Stimulated activated CD8-positive, alpha-beta memory T cell treated with anti-CD3 and anti-CD28 coated beads, Interleukin-15, amount 100 ng/mL, for 4 hours (primary cell): Measurements from ENCODE around the gene DDX25.

Experiments used
- DNase-seq, 2 donors: peaks; one replicate each; pipeline ENCODE4 v3.0.0-alpha.2; 2020; ENCODE audit warnings: low read depth in 2 of 2

Gene DDX25

DNA sequence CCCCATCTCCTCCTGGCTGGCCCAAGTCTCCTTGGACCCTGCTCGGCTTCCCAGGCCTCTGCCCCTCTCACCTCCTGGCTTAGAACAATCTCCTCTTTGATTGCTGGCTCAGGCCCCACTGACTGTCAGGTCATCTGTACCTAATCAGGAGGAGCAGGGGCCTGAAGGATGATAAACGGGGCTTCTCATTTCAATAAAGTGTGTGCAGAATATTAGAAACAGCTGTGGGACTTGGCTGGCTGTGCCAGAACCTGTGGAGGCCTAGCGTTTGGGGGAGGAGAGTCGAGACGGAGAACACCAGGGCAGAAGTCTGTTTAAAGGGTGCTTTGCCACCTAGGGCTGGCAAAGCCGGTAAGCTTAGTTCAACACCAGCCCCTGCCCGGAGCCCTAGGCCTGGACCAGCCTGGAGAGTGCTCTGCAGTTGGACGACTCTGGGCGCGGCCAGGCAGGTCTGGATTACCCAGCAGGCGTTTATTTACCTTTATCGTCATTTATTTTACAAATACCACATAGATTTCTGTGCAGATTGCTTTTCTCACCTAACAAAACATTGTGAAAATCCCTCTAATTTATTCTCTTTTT lies 31.4 kb downstream of the DDX25 start:
- no peak for DNase-seq

DNA sequence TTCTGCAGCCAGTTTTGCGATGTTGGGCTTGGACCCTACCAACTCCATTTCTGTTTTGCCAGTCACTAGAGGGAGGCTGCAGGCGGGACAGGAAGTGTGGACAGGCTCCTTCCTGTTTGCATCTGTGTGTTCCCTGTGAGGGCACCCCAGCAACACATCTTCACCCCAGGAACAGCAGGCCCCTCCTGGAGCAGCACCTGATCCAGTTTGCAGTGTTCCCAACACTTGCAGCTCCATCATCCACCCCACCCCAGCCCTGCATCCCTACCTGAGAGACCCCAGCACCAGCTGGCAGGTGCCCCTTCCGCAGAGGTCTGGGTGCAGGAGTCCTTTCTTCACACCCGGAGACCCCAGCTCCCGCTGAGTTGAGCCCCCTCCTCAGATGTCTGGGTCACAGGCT lies 34.1 kb downstream of the DDX25 start:
- no peak for DNase-seq

DNA sequence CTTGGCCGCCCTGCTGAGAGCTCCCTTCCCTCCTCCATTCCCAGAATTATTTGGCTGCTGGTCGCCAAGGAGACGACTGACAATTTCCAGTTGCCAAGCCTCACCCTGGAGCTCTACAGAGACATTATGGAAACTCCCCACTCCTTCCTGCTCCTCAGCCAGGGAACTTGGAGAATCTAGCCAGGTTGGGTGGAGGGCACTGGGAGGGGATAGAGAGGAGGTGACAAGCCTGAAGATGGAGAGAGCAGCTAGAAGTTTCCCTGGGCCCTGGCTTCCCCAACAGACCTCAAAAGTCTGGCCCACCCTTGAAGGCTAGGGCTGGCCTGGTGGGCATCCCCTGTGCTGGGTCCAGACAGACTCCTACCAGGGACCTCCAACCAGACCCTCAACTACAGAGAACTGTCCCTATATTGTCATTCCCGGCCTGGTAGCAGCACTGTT lies 34.8 kb downstream of the DDX25 start:
- DNase-seq = no peak

DNA sequence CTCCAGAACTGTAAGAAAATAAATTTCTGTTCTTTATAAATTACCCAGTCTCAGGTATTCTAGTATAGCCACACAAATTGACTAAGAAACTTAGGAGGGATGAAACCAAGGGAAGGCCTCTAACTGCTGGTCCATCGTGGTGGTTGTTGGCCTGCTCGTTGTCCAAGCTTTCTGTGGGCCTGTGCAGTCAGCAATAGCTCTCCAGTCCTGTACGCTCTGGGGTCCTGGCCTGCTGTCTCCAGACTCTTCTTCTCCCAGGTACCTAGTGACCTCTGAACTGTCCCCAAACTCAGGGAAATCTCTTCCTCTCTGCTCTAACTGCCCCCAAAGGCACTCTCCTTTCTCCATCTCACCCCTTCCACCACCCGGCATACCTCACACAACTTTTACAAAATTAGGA lies 35.8 kb downstream of the DDX25 start:
- DNase-seq = no peak

DNA sequence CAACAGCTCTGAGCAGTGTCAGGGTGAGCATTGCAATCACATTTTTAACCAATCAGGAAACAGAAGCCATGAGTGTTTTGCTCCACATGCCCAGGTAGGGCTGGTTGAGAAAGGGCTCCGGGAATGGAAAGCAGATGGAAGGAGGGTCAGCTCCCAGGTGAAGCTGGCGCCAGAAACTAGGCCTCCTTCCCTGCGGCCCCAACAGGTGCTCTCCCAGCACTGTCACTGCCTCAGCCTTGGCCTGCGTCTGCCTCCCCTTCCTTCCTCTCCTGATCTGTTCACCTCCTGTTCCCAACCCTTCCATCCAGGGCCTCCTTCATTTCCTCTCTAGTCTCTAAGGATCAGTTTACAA lies 36.9 kb downstream of the DDX25 start:
- no peak for DNase-seq

DNA sequence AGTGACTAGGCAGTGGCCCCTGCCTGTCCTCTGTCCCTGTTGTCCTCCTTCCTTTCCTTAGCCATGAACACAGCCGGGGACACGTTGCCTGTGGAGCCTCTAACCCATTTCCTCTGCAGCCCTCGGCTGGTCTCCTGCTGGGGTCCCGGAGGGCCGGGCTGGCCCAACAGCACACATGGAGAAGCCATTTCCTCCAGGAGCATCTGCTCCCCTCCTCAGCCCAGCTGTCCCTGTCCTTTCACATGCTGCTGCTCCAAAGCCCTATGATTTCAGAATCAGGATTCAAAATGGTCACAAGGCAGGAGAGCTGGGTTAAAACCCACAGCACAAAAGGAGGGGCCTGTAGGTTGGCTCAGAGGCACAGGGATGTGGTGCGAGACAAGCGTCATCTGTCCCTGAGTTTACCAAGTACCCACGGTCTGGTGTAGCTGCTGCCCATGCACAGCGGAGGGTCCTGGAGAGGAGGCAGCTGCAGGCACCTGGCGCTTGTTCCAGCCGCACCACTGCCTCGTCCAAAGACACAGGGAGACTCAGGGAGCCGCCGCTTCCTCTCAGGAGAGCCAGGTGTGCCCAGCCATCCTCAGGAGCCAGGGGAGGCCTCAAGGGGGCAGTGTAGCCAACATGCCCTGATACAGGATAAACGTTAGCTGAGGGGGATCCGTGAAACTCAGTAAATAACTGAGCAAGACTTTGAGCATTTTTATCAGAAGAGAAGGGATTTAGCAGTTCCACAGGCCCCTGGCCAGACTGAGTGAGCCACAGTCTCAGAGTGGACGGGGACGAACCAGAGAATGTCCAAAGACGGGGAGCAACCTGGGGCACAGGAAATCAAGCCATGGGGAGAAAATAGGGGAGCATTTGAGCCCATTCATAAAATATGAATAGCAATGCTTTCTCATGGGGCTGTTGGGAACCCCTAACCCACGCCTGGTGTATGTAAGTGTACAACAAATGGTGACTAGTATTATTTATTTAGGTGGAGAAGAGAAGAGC lies 37.6 kb downstream of the DDX25 start:
- DNase-seq = no peak

DNA sequence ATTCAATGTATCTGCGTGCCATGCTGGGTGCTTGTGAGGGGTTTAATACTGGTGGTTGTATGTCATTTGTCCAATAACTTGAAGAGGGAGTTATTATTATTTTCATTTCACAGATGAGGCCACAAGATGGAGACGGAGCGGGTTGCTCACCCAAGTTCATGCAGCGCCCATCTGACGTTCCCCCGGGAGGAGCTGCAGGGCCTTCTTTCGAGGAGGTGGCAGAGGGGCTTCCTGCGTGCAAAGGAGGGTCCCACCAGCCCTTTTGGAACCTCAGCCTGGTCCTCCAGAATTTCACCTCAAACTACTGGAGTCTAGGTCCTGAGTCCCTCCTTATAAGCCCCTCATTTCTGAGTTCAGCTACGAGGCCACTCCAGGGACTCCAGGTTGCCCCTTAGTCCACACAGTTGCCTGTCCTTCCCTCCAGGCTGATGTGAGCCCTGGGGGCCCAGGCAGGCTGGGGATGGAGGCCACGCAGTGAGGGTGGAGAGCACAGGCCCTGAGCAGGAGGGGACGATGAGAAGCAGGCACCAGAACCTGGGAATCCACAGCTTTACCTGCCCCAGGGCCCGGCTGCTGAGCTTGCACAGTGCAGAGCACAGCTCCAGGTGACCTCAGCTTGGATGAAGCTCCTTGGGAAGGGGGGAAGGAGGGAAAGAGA lies 38.6 kb downstream of the DDX25 start:
- no peak for DNase-seq

DNA sequence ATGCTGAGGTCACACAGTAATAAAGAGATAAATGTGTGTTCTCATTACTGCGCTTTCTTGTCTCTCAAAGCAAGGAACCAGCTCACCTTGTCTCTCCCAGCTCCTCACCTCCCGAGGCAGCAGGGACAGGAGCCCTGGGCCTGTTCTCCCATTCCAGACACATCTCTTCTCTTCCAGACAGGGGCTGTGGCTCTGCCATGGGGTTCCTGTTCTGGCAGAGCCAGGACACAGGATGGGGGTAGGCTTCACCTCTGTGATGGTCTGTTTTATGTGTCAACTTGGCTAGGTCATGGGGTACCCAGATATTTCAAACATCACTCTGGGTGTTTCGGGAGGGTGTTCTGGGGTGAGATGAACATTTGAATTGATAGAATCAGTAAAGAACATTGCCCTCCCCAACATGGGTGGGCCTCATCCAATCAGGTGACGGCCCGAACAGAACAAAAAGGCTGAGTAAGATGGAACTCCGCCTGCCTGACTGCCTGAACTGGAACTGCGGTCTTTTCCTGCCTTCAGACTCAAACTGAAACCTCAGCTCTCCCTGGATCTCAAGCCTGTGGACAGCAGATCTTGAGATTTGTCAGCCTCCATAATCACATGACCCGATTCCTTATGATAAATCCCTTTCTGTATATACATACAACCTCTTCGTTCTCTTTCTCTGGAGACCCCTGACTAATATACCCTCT lies 39.5 kb downstream of the DDX25 start:
- DNase-seq = no peak

DNA sequence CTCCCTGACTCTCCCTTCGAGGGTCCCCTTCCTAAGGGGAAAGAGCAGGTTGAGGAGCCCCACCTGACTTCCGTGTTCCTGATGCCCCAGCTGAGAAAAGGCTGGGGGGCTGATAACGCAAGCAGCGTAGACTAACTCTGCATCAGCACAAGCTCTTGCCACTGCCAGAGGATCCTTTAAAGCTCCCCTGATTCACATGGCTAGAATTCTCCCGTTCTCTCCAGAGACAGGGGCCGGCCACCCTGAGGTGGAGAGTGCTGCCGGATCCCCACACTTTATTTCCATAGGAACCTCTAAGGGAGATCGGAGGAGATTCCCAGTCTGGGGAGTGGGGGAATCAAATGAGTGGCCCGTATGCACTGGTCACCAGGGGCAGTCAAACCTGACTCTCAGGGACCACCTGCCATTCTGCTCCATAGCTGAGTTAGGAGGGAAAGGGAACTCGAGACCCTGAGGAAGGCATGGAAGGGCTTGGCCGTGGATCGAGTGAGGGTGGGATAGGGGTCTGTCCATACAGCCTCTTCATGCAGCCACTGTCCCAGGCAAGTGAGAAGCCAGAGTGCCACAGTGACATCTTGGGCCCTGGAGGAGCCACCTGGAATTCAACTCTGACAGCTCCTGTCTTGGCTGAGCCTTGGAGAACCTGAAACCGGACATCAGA lies 40.2 kb downstream of the DDX25 start:
- DNase-seq = no peak

DNA sequence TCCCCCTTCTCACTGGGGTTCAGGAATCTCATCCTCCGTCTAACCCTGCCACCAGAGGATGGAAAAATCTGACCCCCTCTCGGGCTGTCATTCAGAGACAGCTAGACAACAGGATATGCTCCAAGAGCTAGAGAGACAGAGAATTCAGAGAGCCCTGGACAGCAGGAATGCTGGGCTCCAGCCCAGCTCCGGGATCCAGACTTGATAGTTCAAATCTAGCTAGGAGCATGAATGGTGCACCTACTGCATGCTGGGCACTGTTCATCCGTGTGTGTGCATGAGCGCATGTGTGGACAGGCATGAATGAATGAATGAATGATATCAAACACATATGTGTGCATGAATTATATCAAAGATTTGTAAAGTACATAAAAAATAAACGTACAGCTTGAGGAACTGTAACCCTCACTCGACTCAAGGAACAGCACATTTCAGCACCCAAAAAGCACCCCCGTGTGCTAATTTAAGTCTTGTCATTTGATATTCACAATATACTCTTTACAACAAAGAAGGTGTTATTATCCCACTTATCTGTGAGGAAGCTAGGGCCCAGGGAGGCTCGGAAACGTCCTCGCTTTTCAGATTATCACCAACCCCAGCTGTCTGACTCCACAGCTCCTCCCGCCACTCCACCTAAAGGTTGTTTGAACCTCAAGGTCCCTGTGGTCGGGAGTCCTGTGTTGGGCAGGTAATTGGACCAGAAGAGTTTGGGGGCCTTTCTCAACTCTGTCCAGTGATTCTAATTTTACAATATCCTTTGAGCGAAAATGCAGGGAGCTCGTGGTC lies 40.9 kb downstream of the DDX25 start:
- no peak for DNase-seq

DNA sequence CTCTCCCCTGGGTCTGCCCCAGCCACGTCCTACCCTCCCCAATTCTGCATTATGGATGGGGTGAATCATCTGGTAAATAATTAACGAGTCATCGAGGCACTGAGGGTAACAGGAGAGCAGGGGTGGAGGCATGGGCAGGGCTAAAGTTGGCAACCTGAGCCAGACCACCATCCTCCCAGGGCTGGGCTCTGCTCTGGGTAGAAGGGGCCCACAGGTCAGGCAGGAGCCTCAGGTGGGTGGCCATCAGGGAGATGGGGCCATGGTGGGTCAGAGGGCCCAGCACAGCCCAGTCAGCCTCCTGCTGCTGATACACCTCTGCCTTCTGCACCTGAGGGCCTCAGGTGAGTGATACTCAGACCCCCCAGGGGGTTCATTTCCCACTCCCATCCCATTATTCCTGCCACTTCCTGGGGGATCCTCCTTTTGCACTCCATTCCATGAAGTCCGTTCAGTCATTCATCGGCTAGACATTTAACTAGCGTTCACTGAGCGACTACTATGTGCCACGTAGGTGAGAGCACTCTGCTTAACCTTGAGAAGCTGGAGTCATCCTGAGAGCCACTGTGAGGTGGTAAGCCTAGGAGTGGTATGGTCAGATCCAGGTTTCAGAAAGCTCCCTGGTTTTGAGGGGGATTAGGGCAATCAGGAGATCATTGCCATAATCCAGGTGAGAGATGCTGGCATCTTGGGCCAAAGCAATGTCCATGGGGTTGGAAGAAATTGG lies 41.7 kb downstream of the DDX25 start, which contains the start of gene VSIG10L2:
TSS of gene VSIG10L2 (plus strand) at position 248 of the 724 bp plus-strand sequence. CDS start at position 260, 12 bp downstream.
- DNase-seq = no peak

DNA sequence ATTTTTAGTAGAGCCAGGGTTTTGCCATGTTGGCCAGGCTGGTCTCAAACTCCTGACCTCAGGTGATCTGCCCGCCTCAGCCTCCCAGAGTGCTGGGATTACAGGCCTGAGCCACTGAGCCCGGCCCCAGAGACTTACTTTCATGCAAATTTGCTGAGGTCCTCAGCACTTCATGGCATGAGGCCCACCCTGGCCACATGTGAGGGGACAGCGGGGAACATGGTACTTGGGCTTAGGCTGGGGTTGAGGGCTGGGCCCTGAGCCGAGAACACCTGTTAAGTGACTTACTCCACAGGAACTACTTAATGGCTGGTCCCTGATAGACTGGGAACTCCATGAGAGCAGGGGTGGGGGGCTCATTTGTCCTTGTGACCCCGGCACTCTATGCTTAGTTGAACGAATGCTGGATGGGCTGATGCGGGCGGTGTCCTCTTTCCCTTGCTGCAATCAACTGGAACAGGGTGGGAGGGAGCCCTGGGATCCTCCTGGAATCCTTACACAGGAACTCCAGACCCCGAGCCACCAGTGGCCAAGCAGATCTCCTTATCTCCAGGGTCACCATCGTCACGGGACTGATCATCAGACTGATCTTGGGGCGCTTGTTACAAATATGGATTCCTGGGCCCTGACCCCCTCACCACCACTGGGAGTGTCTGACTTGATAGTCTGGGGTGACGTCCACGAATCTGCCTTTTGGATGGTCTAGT lies 42.6 kb downstream of the DDX25 start:
- no peak for DNase-seq

DNA sequence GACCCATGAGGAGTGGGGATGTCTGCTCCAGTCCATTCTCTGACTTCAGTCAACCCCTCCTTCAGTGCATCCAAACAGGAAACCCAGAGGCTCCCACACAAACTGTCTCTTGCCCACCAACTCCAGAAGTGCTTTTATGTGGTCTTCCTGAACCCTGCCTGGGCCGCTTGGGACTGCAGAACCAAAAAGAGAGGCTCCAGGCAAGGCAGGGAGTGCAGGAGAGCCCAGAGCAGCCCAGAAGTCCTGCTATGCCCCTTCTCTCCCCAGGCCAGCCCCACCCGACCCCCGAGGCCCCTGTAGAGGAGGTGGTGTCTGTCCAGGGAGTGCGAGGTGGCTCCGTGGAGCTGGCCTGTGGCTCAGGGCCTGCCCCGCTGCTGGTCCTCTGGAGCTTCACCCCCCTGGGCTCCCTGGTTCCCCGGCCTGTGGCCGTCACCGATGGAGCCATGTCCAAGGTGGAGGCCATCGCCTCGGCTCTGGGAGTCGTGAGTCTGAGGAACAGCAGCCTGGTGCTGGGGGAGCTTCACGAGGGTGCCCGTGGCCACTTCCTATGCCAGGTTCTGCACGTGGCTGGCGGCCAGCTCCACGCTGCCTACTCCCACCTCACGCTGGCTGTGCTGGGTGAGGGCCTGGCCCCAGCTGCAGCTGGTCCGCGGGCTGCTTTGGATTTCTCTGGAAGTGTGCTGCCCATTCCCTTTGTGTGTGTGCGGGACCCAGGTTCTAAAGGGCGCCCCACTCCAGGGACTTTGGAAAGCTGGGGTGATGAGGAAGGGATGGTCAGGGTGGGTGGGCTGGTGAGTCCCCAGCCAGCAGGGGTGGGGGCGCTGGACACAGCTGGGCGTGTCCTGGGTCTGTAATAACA lies 43.3 kb downstream of the DDX25 start:
- no peak for DNase-seq

DNA sequence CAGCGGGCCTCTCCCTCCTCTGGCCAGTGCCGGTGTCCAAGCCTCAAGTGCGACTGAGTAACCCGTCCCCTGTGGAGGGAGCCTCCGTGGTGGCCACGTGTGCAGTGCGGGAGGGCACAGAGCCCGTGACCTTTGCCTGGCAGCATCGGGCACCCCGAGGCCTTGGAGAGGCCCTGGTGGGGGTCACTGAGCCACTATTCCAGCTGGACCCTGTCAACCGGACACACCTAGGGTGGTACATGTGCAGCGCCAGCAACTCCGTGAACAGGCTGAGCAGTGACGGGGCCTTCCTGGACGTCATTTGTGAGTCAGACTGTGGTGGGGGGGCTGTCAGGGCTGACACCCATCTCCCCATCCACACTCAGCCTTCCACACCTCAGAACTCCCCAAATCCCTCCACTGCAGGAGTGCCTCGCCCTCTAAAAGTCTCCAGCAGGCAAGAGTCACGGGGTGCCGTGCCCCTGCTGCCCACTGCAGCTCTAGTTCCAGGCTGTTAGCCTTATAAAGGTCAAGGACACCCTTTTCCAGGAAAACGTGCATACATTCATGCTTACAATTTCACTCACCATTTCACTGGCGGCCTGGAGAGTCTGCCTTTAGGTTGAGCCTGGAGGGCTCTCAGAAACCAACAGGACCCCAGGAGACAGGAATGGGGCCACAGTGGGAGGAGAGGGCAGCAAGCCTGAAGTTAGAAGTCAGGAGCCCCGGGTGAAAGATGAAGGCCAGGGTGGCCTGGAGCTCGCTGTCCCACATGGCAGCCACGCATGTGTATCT lies 44.2 kb downstream of the DDX25 start:
- DNase-seq = no peak

DNA sequence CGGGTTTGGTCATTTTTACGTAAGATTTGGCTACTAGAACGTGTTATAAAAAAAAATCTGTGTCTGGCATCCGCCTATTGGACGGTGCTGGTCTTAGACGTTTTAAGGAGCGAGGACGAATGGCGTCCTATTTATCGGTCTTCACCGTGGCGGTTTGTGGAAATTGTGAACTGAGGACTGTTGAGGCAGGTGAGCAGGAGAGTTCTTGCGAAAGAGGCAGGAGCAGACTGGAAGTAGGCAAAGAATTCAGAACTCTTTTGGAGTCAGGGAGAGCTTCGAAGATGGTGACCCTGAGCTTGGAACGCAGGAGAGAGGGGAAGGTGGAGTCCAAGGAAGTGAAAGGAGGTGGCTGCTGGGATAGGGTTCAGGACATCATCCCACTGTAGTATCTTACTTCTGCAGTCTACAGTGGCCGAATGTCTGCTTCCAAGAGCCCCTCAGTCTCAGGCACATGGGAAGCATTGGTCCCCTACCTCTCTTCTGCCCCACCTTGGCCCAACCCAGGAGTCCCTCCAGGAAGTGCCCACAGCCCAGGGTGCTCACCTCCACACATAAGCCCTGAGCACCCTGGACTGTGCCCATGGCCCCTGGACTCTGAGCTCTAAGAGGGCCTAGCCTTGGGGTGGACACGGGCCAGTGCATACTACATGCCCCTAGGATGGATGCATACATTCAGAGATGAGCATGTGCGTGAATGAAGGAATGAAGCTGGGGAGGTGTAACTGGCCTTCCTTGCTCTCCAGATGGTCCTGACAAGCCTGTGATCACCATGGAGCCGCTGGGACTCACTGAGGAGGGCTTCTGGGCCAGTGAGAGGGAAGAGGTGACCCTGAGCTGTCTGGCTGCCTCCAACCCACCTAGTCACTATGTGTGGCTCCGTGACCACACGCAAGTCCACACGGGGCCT lies 45.2 kb downstream of the DDX25 start:
- DNase-seq = no peak

DNA sequence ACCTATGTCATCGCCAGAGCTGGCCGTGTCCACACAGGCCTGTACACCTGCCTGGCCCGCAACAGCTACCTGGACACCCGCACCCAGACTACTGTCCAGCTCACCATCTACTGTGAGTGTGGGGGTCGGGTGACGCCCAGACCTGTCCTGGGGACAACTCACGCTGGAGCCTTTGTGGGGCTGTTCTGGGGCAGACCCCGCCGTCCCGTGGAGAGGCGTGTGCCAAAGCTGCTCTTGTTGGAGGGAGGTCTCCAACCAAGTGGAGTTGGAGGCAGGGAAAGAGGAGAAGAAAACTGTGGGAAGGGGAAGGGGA lies 45.8 kb downstream of the DDX25 start:
- DNase-seq = no peak
